Right hindlimb (tissue), 1 donor: Measurements from ENCODE around the gene MRTFB.
"Not testable (repeated sequence)": the region's sequence is repeated elsewhere in the genome, so short reads cannot be mapped to it uniquely, and the experiment has no call there.

Source experiments
- DNase-seq: peaks from one replicate; pipeline ENCODE4 v3.0.0-alpha.2; 2018

The MRTFB gene

GRCh38 chr16:14106457-14106856 is 35.3 kb downstream of the MRTFB start:
- DNase-seq, result no peak

DNA sequence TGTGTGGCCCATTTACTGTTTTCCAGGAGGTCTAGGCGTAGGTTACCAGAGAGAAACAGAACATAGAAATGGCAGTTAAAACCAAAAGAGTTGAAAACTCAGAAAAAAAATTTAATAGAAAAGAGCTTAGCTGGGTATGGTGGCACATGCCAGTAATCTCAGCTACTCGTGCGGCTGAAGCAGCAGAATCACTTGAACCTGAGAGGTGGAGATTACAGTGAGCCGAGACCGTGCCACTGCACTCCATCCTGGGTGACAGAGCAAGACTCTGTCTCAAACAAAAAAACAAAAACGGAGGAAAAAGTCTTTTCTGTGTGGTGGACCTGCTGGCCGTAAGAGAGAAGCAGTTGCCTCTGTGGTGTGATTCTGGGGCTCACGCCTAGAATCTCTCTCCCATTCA is 35.8 kb downstream of the MRTFB start:
- DNase-seq, result no peak

DNA sequence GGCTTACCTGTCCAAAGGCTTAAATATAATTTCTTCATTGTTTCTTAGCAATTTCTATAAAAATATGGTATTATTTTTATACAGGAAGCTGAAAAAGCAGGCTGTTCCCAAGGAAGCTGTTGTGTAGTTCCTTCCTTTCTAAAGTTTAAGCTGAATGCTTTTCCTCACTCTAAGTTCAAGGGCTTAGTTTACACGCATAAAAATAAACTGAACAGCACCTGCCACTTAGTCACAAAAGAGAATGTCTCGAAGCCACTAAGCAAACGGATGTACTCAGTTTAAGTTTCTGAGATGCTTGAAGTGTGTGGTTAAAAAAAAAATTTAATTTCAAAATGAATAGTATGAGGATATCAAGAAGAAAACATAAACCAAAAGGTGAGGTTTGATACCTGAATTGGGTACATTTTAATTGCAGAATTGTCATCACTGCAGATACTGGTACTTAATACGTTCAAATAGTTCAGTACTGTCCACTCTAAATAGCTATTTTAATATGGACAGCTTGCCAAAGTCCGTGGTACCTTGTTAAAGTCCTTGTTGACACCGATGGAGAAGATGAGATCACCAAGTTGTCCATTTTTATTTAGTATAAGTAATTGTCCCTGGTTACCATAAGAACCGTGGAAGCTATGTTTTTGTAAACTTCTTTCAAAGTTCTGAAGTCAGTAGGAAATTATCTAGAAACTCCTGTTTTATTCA is 38.1 kb downstream of the MRTFB start:
- no peak for DNase-seq

GRCh38 chr16:14109782-14110727 is 38.9 kb downstream of the MRTFB start:
- DNase-seq, result no peak

DNA sequence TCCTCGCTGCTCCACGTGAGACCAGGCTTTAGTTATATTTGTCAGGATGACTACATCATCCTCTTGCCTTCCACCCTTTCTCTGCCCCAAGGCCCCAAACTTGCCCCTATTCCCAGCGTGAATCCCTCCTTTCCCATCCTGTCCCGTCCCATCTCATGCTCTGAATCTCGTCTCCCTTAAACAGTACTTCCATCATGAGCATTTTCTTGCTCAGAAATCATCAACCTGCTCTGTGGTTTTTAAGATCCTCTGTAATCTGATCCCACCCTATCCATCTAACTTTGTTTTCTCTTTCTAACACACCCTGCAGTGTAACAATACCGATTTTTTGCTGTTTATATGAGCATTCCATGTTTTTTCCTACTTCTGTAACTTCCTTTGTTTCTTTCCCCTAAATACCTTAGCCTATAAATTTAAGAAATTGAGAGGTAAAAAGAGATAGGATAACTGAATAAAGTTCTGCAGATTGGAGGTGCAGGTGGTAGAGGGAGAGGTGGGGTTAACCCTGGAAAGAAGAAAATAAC is 39.7 kb downstream of the MRTFB start:
- no peak for DNase-seq

DNA sequence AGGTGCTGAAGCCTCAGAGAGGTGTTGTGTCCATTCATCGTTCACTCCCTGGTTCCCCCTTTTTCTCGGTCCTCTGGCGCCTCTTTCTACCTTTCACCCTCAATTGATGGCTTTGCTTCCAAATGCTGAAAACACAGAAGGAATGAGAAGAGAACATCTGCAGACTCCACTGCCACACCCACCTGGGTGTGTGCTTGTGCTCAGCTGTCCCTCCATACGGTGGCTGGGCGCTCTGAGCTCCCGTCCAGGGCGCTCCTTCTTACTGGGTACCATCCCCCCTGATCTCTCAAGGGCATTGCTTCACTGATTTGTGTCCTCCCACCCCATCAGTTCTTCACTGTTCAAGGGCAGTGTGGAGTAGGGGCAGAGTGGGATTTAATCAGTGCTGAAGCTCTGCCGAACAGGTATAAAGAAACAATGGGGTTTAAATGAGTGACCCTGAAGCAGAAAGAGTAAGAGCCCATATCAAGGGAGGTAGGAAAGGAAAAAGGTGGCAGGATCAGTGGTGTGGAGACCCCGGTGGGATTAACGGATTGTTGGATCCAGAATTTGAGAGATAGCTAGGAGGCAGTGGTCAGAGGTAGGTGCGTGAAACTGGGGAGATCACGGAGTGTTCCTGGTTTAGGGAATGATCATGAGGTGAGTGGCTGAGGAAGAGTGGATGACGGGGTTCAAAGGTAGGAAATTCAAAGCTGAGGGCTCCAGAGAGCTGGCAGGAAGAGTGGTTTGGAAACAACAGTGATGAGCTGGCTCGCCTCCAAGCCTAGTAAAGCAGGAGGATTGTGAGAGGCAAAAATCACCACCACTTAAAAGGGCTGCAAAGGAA is 40.8 kb downstream of the MRTFB start:
- DNase-seq, result no peak

DNA sequence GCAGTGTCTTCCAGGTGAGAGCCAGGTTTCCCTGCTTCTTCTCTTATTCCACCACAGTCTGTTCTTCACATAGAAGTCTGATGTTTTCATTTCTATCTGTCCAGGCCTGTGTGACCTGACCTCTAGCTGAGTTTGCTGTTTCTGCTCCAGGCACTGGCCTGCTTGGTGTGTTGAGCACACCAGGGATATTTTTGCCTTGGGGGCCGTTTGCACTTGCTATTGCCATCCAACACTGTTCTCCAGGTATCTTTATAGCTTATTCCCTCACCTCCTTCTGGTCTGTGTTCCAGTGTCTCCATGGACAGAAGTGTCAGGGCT is 41.4 kb downstream of the MRTFB start:
- no peak for DNase-seq

GRCh38 chr16:14113344-14113743 is 42.2 kb downstream of the MRTFB start:
- DNase-seq, result no peak

GRCh38 chr16:14117051-14117450 is 45.9 kb downstream of the MRTFB start:
- no peak for DNase-seq

- DNase-seq, result no peak
Measured at GRCh38 chr16:14119799-14120198, 48.7 kb downstream of the MRTFB start.

GRCh38 chr16:14120335-14120734 is 49.2 kb downstream of the MRTFB start:
- DNase-seq, result no peak

- DNase-seq, result no peak
Measured at GRCh38 chr16:14121142-14121541, 50.0 kb downstream of the MRTFB start.

DNA sequence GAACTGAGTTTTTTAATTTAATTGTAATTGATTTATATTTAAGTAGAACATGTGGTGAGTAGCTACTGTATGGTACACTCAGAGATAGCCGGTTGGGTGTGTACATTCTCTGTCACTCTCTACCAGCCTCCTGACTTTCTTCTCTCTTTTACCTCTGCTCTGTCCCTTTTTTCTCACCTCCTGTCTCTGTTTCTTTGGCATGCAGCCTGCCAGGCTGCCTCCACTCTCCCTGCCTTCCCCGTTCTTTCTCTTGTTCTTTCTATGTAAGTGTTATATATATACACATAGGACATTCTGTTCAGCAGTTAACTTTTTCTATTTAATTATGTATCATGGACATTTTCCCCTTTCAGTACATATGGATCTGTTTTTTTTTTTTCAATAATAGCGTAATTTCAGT is 50.8 kb downstream of the MRTFB start:
- DNase-seq, result no peak

DNA sequence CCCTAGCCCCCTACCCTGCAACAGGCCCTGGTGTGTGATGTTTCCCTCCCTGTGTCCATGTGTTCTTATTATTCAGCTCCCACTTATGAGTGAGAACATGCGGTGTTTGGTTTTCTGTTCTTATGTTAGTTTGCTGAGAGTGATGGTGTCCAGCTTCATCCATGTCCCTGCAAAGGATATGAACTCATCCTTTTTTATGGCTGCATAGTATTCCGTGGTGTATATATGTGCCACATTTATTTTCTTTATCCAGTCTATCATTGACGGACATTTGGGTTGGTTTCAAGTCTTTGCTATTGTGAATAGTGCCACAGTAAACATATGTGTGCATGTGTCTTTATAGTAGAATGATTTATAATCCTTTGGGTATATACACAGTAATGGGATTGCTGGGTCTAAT is 51.3 kb downstream of the MRTFB start:
- DNase-seq, result not testable (repeated sequence)

DNA sequence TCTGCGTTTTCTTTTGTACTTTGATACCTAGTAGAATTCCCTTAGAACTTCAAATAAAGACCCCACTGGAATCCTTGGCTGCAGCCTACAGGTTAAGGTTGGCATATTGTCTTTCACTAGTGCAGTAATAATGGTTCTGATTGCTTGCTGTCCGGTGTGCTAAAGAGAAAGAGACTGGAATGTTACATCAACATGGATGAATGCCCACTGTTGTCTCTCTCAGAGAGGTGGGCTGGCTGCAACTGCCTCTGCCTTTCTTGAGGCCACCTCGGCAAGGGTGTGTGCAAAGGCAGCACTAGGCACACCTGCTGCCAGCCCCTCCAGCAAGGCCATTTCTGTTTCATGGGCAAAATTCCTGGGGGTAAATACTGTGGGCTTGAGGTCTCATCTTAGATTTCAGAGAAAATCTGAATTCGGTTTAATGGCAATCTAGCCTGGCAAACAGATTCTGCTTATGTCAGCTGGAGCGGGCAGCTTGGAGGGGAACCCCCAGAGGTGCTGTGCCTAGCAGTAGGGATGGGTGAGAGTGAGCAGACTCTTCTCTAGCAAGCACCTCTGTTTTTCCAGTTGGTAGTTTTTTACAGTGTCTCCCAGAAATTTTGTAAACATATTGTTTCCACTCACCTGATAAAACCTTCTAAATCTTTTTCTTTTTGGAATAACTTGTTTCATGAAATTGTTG is 54.0 kb downstream of the MRTFB start:
- DNase-seq, result no peak

DNA sequence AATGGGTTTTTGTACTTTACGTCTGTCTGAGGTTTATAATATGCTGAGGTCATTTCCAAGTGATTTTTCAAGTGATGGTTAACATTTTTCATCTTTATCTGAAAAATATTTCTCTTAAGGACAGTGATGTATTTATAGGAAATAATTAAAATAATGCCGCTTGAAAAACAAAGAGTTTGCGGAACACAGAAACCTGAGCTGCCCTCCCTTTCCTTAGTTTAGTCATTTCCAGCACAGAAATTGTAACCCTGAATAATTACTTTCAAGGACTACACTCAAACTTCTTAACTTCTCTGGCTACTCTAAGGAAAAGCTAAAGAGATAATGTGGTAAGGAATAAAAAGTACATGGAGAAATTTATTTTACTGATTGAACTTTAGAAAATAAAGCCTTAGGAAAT is 54.6 kb downstream of the MRTFB start:
- no peak for DNase-seq

GRCh38 chr16:14128097-14128496 is 57.0 kb downstream of the MRTFB start:
- no peak for DNase-seq

GRCh38 chr16:14129502-14129901 is 58.4 kb downstream of the MRTFB start:
- DNase-seq, result no peak

DNA sequence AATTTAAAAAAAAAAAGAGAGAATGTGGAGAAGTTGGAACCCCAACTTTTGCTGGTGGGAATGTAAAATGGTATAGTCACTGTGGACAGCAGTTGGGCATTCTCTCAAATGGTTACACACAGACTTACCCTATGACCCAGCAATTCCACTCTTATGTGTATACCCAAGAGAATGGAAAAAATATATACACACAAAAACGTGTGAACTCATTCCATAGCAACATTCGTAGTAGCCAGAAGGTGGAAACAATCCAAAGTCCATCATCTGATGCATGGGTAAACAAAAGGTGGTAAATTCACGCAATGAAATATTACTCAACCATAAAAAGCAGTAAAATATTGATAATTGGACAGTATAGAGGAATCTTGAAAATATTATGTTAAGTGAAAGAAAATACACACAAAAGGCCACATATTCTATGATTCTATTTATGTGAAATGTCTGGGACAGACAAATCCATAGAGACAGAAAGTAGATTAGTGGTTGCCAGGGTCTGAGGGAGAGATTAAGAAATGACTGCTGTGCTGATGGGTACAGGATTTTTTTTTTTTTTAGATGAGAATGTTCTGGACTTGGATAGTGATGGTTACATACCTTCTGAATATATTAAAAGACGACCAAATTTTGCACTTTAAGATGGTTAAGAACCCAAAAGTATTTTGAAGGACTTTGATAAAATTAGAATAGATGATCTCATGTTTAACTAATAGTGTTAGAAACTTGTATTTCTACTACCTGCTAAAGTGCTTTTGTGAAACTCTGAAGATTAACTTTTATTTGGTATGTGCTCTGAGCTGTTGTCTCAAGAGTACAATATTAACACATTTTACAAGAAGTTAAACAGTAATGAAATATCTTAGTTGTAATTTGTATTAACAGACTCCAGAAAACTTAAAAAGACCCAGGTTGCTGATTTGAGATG is 60.9 kb downstream of the MRTFB start:
- DNase-seq, result no peak

DNA sequence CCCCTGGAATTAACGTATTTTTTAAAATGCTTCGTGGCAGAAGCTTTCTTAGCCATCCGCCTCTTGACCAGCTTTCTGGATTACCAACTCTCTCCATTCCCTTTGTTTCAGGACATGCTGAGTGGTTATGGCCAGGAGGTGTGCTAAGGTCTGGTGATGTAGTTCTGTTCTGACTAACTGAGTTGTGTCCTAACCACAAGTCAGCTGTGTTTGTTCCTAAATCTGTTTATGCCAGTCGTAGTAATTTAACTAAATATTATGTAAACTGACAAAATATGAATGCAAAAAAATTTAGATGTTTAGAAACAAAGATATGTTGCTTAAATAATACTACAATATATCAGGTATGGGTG is 61.6 kb downstream of the MRTFB start:
- no peak for DNase-seq

GRCh38 chr16:14133907-14134306 is 62.8 kb downstream of the MRTFB start:
- DNase-seq, result no peak

- no peak for DNase-seq
Measured at GRCh38 chr16:14135704-14136103, 64.6 kb downstream of the MRTFB start.
